ENCODE results near the gene SLC2A9.

SLC2A9 gene

DNA sequence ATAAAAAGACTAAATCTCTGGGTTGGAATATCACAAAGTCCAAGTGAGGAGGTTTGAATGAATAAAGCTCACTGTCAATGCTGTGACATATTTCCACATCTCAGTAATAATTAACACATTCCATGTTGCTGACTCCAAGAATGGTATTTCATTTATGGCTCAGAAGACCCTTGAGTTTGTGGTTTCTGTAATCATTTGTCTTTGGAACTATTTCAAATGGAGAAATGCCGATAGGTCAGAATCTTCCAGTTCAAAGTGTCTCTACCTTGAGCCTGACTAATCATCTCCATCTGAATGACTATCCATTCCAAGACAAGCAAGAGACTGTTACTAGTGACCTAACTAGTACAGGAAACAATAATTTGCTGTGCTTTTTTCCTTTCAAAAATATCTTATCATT is 24.2 kb upstream of the SLC2A9 start:
- DNase-seq (ENCODE audit: low spot score) = no peak

- DNase-seq (ENCODE audit: low spot score) = no peak
Measured at GRCh38 chr4:10041036-10041435, 19.7 kb upstream of the SLC2A9 start.

DNA sequence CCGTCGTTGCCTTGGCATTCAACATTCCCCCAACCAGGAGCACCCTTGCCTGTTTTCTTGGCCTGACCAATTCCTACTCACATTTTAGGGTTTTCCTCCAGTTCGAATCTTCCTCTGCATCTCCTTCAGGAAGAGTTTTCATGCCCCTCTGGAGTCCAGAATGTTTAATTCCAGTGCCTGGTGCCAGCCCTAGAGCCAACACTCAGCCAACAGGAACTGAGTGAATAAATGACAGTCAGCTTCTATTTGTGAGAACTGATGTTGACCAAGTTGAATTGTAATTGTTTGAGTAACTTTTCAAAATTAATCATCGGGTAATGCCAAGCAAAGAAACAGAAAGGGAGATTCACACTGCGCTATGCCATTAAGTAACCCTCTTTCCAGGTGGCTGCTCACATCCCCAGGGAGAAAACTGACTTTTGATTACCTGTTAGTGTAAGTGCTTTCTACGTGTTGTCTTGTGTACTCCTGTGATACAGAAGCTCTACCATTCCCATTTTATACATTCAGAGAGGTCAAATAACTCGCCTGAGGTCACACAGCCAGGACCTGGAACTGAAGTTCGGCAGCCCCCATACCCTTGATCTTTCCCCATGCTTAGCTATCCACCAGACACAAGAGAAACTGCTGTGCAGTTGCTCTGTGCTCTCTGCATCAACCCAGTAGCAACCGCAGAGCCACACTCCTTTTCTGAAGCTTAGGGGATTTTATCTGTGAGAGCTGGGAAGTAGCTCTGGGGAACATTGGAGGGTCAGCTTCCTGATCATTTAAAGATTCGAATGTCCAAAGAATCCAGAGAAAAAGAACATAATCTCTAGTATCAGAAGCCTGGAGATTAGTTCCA is 19.0 kb upstream of the SLC2A9 start:
- DNase-seq (ENCODE audit: low spot score) = no peak

DNA sequence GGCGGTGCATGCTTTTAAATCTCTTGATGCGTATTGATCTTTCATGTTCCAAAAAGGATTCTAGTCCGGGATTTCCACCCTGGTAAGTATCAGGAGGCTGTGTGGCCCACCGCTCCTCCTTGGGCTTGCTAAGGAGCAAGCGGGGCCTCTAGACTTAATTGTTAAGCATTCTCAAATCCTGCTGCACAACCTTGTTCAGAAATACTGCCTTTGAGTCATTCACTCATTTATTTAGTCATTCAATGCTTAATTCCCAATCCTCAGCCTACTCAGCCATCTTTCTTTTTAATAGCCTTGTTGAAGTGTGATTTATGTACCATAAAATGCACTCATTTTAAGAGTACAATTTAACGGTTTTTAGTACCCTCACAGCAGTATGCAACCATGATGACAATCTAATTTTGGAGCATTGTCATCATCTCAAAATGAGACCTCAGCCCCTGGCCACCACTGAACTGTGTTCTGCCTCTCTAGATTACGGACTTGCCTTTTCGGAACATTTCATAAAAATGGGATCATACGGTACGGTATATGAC is 15.6 kb upstream of the SLC2A9 start:
- no peak for DNase-seq (ENCODE audit: low spot score)

DNA sequence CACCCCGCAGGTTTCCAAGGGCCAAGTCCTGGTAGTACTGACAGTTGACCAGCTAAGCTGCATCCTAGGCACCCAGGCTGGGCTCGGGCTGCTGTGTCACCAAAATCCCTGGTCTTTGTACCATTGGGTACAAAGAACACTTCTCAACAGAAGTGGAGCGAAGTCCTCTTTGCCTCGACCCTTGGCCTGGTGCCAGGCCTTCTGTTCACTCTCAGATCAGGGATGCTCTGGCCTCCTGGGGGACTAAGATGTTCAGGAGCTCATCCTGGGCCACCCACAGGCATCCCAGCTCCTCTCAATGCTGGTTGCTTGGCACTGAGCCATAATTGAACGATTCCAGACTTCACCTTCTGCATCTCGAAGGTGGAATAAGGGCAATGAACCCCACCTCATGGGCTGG is 13.8 kb upstream of the SLC2A9 start:
- no peak for DNase-seq (ENCODE audit: low spot score)

DNA sequence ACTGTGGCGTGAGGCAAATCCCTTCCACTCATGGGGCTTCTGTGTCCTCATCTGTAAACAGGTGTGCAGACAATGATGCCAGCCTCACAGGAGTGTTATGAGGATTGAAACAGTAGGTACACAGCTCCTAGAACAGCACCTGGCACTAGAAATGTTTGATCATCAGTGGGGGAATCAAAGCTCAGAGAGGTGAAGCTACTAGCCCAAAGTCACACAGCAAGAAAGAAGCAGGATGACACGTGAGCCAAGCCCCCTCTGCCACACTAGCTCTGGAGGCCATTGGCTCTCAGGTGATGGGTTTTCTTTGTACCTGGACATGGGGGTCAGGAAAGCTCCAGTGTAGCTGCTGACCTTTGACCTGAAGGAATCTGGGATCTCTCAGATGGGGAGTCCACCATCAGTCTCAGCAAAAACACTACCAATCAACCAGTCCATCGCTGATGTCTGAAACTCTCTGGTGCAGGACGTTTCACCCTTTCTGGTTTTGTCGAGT is 13.4 kb upstream of the SLC2A9 start:
- DNase-seq (ENCODE audit: low spot score) = no peak

DNA sequence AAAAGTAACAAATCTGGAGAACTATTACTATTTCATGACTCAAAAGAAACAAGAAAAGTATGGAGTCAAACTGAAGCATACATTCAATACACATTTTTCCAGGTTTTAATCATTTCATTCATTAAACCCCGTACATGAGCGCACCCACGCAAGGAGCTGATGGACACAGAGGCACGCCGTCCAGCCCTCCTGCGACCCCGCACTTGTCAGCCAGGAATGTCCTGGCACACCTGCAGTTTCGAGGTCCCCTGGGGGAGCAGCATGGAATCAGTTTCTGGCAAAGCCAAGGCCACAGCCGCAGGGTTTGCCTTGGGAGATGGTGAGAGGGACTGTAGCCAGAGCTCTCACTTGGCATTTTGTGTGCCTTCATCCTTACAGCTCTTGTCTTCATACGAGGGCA is 12.8 kb upstream of the SLC2A9 start:
- DNase-seq (ENCODE audit: low spot score) = no peak

GRCh38 chr4:10033191-10033881 is 12.0 kb upstream of the SLC2A9 start:
- DNase-seq (ENCODE audit: low spot score) = no peak

- DNase-seq (ENCODE audit: low spot score) = no peak
Measured at GRCh38 chr4:10032625-10033024, 11.3 kb upstream of the SLC2A9 start.

DNA sequence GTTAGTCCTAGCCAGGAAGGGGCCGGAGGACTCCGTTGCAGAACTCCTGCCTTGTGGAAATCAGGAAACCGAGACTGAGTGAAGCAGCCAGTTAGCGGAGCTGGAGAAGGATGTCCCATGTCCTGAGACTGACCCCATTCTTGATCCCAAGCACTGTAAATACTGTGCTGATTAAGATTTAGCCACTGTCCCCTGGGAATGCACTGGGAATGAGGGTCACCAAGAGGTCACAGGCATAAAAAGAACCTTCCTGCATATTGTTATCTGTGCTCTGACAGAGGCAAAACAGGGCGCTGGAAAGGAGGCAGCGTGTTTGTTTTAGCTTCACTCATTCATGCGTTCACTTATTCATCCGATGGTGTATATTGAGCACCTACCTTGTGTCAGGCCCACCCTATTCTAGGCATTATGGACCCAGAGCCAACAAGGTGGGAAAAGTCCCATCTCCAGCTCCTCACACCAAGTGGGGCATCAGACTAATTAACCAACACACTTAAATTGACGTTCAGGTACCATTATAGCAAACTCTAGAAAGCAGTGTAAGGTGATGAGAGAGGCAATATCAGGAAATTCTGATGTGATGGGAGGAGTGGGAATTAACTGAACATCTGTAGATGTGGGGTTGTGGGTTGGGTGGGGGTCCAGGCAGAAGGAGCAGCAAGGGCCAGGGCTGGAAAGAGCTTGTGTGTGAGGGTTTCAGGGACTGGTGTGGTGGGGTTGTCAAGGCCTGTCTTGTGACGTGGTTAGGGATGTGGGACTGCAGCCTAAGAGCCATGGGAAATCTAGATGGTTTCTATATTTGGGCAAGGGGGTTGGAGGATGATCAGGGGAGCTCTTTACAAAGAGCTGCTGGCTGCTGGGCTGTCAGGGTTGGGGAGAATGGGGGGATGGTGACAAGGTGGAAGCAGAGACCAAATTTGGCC is 10.6 kb upstream of the SLC2A9 start:
- DNase-seq (ENCODE audit: low spot score) = no peak

DNA sequence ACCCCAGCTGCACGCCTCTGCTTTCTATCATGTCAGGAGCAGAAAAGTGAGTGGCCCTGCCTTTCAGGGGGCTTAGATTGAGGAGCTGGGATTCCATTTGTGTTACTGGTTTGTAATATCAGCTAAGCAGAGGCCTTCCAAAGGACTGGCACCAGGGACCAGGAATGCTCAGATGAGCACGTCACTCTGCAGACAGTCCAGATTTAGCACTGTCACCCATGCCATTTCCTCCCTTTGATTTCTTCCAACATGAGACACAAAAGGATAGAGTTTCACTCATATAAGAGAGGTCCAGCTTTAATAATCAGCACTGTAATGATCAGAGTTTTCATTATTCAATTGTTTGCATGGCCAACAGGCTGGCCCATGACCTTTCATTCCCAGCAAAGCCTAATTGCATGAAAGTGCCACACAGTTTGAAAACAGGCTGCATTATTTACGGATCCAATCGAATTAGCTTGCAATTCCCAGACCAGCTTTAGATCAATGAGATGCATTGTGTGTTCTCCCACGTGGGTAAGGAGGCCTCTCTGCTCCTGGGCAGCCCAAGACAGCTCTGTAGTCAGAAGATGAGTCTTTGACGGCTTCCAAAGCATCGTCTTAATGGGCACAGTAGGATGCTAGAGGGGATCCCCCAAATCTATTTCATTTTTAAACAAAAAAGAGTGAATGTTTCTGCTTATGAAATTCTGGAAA is 9.8 kb upstream of the SLC2A9 start:
- peak; percentile 66 for DNase-seq (ENCODE audit: low spot score)

- DNase-seq (ENCODE audit: low spot score) = no peak
Measured at GRCh38 chr4:10029403-10029802, 8.1 kb upstream of the SLC2A9 start.

- DNase-seq (ENCODE audit: low spot score) = no peak
Measured at GRCh38 chr4:10028910-10029309, 7.6 kb upstream of the SLC2A9 start.

GRCh38 chr4:10026485-10026884 is 5.2 kb upstream of the SLC2A9 start:
- no peak for DNase-seq (ENCODE audit: low spot score)

- no peak for DNase-seq (ENCODE audit: low spot score)
Measured at GRCh38 chr4:10025230-10025806, 4.0 kb upstream of the SLC2A9 start.

- peak; percentile 75 for DNase-seq (ENCODE audit: low spot score)
Measured at GRCh38 chr4:10024303-10024702, 3.0 kb upstream of the SLC2A9 start.

DNA sequence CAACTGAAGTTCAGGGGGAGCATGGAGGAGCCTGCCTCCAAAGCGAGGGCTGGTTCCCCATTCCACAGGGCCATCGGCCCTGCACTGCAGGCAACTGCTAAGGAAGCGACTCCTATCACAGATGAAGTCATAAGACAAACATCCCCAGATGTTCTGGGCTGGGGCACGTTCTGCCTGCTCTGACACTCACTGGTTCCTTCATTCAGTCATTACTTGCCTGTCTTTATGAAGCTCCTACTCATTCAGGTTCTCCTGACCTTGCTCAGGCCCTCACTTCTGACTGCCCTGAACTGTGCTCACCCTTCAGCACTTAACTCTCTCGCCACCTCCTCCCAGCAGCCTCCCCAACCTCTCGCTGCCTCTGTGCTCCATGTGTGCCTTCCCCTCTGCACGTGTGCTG is 2.5 kb upstream of the SLC2A9 start:
- no peak for DNase-seq (ENCODE audit: low spot score)

DNA sequence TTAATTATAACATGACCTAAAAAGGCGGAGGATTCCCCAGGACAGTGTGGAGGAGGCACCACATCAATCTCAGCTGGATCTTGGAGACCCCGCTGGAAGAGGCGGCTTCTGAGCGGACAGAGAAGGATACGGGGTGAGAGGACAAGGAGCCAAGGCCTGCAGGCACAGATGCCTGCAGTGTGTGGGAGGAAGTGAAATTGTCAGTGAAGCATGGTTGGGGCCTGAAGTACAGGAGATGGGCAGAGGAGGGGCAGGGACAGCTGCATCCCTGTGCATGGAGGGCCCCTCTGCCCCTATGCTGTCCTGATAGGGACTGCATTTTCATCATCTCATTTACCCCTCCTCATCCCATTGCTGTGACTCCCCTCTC is 1.7 kb upstream of the SLC2A9 start:
- DNase-seq (ENCODE audit: low spot score) = peak; percentile 53

- DNase-seq (ENCODE audit: low spot score) = no peak
Measured at GRCh38 chr4:10022346-10023049, 1.2 kb upstream of the SLC2A9 start.

GRCh38 chr4:10021653-10022023 is 341 bp upstream of the SLC2A9 start:
- no peak for DNase-seq (ENCODE audit: low spot score)

DNA sequence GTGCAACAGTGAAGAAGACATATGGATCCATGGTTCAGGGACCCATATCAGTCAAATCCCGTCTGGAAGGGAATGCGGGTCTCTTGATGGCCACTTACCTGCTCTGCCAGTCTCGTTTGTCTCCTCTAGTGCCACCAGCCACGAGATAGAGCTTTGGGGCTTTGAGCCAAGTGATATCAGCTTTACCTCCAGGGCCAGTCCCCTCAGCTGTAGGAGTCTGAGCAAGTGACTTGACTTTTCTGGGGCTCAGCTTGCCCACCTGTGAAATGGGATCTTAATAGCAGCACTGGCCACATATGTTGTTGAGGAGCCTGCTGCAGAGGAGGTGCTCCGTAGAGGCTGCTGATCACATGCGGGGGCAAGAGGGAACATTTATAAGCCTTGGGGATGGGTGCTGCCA is 1.2 kb downstream of the SLC2A9 start:
- DNase-seq (ENCODE audit: low spot score) = no peak

All from Ammon's horn (tissue), 1 donor.